ENCODE data around the gene CRAMP1.

DNA sequence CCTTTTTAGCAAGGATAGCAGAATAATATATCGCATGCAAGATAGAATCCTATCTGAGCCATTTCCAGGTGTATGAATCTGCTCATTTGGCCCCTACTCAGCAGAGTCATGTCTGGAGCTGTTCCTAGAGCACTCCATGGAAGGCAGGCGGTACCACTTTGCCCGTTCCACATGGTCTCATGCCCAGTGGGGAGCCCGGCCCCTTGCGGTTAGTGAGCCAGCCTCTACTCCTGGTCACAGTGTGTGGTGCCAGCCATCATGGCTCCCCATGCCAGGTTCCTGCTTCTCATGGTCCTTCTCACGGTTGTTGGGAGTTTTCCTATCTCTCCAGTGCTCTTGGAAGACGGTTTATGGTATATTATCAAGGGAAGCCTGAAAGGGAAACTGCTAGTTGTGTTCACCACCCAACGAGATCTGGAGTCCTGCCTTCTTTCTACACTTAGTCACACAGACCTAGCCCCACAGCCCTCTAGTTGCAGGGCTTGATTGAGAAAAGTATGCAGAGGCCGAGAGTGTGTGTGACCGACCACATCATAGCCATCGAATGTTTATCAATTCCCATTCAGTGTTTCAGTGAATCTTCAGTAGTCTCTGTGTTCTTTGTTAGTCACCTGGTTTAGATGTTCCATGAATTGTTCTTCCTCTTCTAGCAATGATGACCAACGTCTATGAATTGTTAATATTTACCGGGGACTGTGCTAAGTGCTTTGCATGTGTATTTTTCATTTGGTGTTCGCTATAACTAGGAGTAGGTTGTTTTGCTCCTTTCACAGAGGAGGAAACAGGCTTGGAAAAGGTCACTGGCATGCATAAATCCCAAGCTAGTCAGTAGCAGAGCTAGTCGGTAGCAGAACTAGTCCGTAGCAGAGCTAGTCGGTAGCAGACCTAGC, 75.5 kb downstream of the CRAMP1 start:
- TF ChIP-seq EZH2 (IDR thresholded peaks at IDR 0.05; ENCODE audit: insufficient read depth, poor library complexity, severe bottlenecking) (no peak), EZH2phosphoT487 (IDR thresholded peaks at IDR 0.05; ENCODE audit: insufficient read depth, low read depth) (no peak)

All from GM23248 (cell line).